Mesenteric fat pad (tissue), 1 donor: ENCODE results near the gene FAM151B. TPM values are rescaled to one million over a fixed set of nuclear protein-coding genes. Genes with fewer than 3 reads are reported as not detected.

Source experiments
- DNase-seq: peaks from one replicate; pipeline ENCODE4 v3.0.0-alpha.2; 2020; ENCODE audit warnings: low spot score
- total RNA-seq: library from RNA; stranded (reverse); fragmentation: NEBNext Ultra II Directional; extraction: Animal tissue kit (Norgen Biotek cat#: 25700); gene quantifications from one replicate; pipeline ENCODE4 v1.2.1, GENCODE V29; 2021
- donor health status: DM: yes; HTN: yes; CAD: no.

The FAM151B gene
- total RNA-seq, 1 donor from 2014 or later = 4.0 TPM

DNA sequence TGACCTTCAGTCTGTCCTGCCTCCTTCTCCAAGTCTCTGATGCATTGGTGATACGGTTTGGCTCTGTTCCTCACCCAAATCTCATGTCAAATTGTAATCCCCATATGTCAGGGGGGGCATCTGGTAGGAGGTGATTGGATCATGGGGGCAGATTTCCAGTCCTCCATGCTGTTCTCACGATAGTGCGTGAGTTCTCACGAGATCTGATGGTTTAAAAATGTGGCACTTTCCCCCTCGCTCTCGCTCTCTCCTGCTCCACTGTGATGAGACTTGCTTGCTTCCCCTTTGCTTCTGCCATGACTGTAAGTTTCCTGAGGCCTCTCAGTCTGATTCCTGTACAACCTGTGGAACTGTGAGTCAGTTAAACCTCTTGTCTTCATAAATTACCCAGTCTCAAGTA lies 96.9 kb downstream of the FAM151B start:
- no peak for DNase-seq

DNA sequence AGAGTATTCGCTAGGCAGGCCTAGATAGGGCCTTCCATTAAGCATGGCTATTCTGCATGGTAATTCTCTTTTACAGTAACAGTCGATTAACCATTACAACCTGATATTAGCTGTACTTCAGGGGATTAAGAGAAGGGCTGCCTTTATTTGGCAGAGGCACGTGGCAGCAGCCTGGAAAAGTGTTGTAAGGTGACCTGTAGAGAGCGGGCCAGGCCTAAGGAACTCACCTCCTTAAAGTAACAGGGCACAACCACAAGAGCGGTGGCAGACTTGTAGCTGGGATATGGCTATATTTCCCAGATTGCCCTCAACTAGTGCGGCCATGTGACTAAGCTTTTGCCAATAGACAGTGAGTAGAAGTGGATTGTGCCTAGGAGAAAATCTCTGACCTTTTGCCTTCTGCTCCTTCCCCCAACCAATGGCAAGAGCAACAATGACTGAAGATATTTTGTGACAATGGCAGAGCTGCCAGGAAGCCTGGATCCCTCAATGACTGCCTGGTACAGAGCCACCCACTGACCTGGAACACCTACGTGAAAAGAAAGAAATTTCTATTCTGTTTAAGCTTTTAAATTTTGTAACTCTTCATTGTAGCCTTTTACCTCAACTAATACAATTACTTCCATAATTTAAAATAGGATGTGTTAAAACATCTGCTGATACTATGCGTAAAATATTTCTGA lies 101.1 kb downstream of the FAM151B start:
- DNase-seq = no peak

DNA sequence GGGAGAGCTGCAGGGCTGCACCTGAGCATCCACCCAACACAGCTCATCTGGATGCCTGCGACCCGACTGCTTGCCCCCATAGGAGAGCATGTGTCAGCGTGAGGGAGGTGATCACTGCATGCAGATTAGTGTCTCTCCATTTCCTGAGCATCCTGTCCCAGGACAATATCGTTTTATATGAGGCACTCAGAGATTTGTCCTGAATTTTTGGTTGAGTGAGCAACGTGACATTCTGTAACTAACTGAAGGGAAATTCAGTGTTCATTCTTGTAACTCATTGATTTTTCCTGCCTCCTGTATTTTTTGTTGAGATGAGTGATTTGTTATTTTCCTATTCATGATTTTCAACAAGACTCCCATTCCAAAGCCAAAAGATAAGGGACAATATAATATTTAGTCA lies 102.9 kb downstream of the FAM151B start:
- DNase-seq = no peak

DNA sequence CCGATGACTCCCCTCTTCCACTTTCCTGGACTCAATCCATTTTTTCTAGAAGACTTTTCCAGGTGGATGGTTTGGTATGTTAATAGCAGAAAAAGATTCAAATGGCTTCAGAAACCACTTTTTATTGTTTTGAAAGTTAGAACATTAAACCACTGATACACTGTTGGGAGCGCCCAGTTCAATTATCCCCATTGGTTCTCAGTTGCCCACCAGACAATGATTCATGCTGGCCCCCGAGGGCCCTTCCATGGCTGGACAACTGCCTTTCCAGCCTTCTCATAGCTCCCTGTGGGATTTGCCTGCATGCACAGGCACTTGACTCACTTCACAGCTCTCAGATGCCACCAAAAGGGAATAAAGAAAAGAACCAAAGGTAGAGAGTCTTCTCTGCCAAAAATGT lies 103.5 kb downstream of the FAM151B start:
- DNase-seq = no peak

DNA sequence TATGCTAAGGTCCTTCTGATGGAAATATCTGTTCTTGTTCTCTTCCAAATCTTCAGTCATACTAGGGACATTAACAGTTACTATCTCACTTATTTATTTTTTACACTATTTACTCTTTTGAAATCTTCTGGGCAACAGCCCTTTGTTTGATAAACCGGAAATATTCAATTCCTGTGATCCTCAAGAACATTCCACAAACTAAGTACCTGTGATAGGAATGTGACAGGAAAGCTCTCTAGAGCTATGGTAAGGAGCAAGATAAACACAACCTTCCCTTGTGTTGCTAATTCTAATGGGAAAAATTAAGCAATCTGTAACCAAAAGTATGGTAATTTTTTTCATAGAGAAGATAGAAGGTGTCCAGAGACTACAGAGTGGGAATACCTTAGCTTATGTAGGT lies 104.2 kb downstream of the FAM151B start:
- no peak for DNase-seq

Other genes with a start within 250 kb of the FAM151B start
- 40.7 TPM for gene SERINC5, start 232.1 kb upstream of the FAM151B start, total RNA-seq
- not detected for gene SPZ1, start 168.1 kb upstream of the FAM151B start, total RNA-seq
- gene ZFYVE16, start 80.0 kb upstream of the FAM151B start, total RNA-seq = 37.6 TPM
- 0.10 TPM for gene ANKRD34B, start 82.2 kb downstream of the FAM151B start, total RNA-seq
- 16.3 TPM for gene MSH3, start 166.6 kb downstream of the FAM151B start, total RNA-seq
- 8.9 TPM for gene DHFR, start 166.9 kb downstream of the FAM151B start, total RNA-seq